Erythroblast (primary cell): ENCODE results near the gene CNGA1.

Experiments used
- GATA1 ChIP-seq: IDR thresholded peaks from 2 replicates; pipeline ENCODE4 v1.6.1; 2011; ENCODE audit warnings: low read depth, mild to moderate bottlenecking, control low read depth, low read length, moderate library complexity
- POLR2A ChIP-seq: IDR thresholded peaks from 2 replicates; pipeline ENCODE4 v1.6.1; 2011; ENCODE audit warnings: mild to moderate bottlenecking, low read length

GRCh38 chr4:48039561-48039960 is 23.1 kb upstream of the CNGA1 start:
- no peak for TF ChIP-seq POLR2A
- TF ChIP-seq GATA1, result no peak
